ENCODE measurements around the gene RABGAP1. TPM values are rescaled to one million over a fixed set of nuclear protein-coding genes. Genes with fewer than 3 reads are reported as not detected.

RABGAP1 gene
- total RNA-seq, 2 experiments from 2014 or later, result 20.6 to 24.9 TPM

DNA sequence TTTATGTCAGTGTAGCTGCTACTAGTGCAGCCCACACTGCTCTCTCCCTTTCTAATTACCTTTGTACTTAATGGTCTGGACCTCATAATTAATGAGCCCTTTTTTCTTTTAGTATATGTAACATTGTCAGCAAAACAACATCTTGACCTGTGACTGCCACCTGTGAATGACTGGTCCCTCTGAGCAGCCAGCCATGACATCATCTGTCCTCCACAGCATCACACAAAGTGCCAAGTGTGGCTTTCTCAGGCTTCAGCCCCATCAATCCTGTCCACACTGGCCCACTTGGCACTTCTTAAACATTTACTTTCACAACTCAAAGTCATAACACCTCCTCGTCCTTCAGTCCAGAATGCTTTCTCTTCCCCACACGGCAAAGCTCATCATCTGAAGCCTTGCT is 197.3 kb downstream of the RABGAP1 start:
- H3K9me3 Mint-ChIP-seq, result no peaks in the 10 kb centered on the region
- no peaks in the 10 kb centered on the region for H3K27me3 Mint-ChIP-seq
- Histone ChIP-seq H3K27me3 (ENCODE audit: control insufficient read depth in 1 of 2, insufficient read depth in 2 of 2, low read length in 2 of 2) (no peaks in the 10 kb centered on the region), H3K36me3 (ENCODE audit: insufficient read depth, low read length) (peaks cover 11% of the 10 kb centered on the region), H3K4me3 (ENCODE audit: low read length) (no peak overlapping the region), H3K9me3 (ENCODE audit: control insufficient read depth in 1 of 2, insufficient read depth in 1 of 2, low read length in 2 of 2) (no peaks in the 10 kb centered on the region), H3K27ac (ENCODE audit: low read depth in 1 of 2, low read length in 2 of 2) (no peak overlapping the region), H3K4me1 (ENCODE audit: insufficient read depth, low read length) (no peaks in the 10 kb centered on the region)
- peaks cover 49% of the 10 kb centered on the region for H3K36me3 Mint-ChIP-seq (ENCODE audit: low read depth)
- no peak for DNase-seq
- no peak for TF ChIP-seq CTCF (IDR thresholded peaks at IDR 0.05)
- no peak overlapping the region for H3K4me3 Mint-ChIP-seq
- POLR2A ChIA-PET, result no interaction called here
- intact Hi-C loops (cut with DNase I, micrococcal nuclease), result no loop called here
- ATAC-seq (ENCODE audit: poor library complexity), result no peak
- CTCF ChIA-PET, result interaction anchor here (1.0 kb wide), 1 partner anchor 15 kb away, joined by 3 read pairs; no protein-coding TSS in a partner anchor
- no peak overlapping the region for H3K27ac Mint-ChIP-seq
- H3K4me1 Mint-ChIP-seq (ENCODE audit: low read depth), result no peaks in the 10 kb centered on the region

DNA sequence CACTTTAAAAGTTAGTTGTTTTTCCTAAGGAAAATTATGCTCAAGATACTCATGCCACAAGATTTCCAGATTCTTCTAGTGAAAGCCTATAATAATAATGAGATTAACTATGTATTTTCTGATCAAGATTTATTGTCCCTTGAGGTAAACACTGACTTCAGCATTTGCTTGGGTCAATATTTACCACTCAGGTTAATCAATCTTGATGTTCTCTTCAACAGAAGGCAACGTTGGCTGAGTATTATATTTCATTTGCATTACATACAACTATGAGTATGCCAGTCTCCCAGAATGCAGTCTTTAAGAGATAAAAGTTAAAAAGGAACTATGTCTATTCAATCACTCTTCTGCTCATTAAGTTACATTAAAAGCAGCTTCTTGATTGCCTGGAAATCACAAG is 208.2 kb downstream of the RABGAP1 start:
- intact Hi-C loops (cut with DNase I, micrococcal nuclease), result no loop called here
- Histone ChIP-seq H3K4me3 (ENCODE audit: low read length) (no peak overlapping the region), H3K36me3 (ENCODE audit: insufficient read depth, low read length) (peaks cover 3% of the 10 kb centered on the region), H3K27me3 (ENCODE audit: control insufficient read depth in 1 of 2, insufficient read depth in 2 of 2, low read length in 2 of 2) (no peaks in the 10 kb centered on the region), H3K27ac (ENCODE audit: low read depth in 1 of 2, low read length in 2 of 2) (no peak overlapping the region), H3K9me3 (ENCODE audit: control insufficient read depth in 1 of 2, insufficient read depth in 1 of 2, low read length in 2 of 2) (no peaks in the 10 kb centered on the region), H3K4me1 (ENCODE audit: insufficient read depth, low read length) (no peaks in the 10 kb centered on the region)
- no peak for ATAC-seq (ENCODE audit: poor library complexity)
- Mint-ChIP-seq H3K4me3 (no peak overlapping the region), H3K27me3 (no peaks in the 10 kb centered on the region), H3K4me1 (ENCODE audit: low read depth) (no peaks in the 10 kb centered on the region), H3K27ac (no peak overlapping the region), H3K9me3 (no peaks in the 10 kb centered on the region), H3K36me3 (ENCODE audit: low read depth) (peaks cover 52% of the 10 kb centered on the region)
- ChIA-PET CTCF (no interaction called here), POLR2A (no interaction called here)
- DNase-seq, result no peak
- TF ChIP-seq CTCF (IDR thresholded peaks at IDR 0.05), result no peak

GRCh38 chr9:123150708-123151503 is 210.1 kb downstream of the RABGAP1 start:
- Mint-ChIP-seq H3K27ac (no peak overlapping the region), H3K36me3 (ENCODE audit: low read depth) (peaks cover 46% of the 10 kb centered on the region), H3K4me3 (no peak overlapping the region), H3K27me3 (no peaks in the 10 kb centered on the region), H3K4me1 (ENCODE audit: low read depth) (no peaks in the 10 kb centered on the region), H3K9me3 (no peaks in the 10 kb centered on the region)
- no peak overlapping the region for H3K27ac ChIP-seq (ENCODE audit: low read depth in 1 of 2, low read length in 2 of 2)
- H3K9me3 ChIP-seq (ENCODE audit: control insufficient read depth in 1 of 2, insufficient read depth in 1 of 2, low read length in 2 of 2), result no peaks in the 10 kb centered on the region
- H3K27me3 ChIP-seq (ENCODE audit: control insufficient read depth in 1 of 2, insufficient read depth in 2 of 2, low read length in 2 of 2), result no peaks in the 10 kb centered on the region
- no peak for TF ChIP-seq CTCF (IDR thresholded peaks at IDR 0.05)
- H3K36me3 ChIP-seq (ENCODE audit: insufficient read depth, low read length), result peaks cover 3% of the 10 kb centered on the region
- POLR2A ChIA-PET, result no interaction called here
- no peak overlapping the region for H3K4me3 ChIP-seq (ENCODE audit: low read length)
- ATAC-seq (ENCODE audit: poor library complexity) (no peak), DNase-seq (no peak)
- intact Hi-C loops (cut with DNase I, micrococcal nuclease), result no loop called here
- CTCF ChIA-PET, result no interaction called here
- no peaks in the 10 kb centered on the region for H3K4me1 ChIP-seq (ENCODE audit: insufficient read depth, low read length)

Other genes with a start within 250 kb of the RABGAP1 start
- gene OR1L4, start 217.0 kb upstream of the RABGAP1 start, total RNA-seq, result not detected
- gene OR1L6, start 198.7 kb upstream of the RABGAP1 start, total RNA-seq, result not detected
- not detected for gene OR5C1, start 152.1 kb upstream of the RABGAP1 start, total RNA-seq
- not detected for gene OR1K1, start 140.9 kb upstream of the RABGAP1 start, total RNA-seq
- 10 to 100 TPM; 26.6 to 27.3 TPM for gene PDCL, start 112.4 kb upstream of the RABGAP1 start, total RNA-seq
- 10 to 100 TPM; 85.2 to 86.8 TPM for gene RC3H2, start 35.7 kb upstream of the RABGAP1 start, total RNA-seq
- 1 to 10 TPM; 3.6 to 3.9 TPM for gene ZBTB6, start 27.7 kb upstream of the RABGAP1 start, total RNA-seq
- gene ZBTB26, start 9.5 kb upstream of the RABGAP1 start, total RNA-seq, result 1 to 10 TPM; 4.8 to 6.0 TPM
- gene GPR21, start 92.6 kb downstream of the RABGAP1 start, total RNA-seq, result under 1 TPM; 0.74 to 0.89 TPM